ENCODE data around the gene KIRREL3. TPM values are rescaled to one million over a fixed set of nuclear protein-coding genes. Genes with fewer than 3 reads are reported as not detected.

KIRREL3 gene
- total and polyA plus RNA-seq, 2 donors (not counting 3 experiments of a cell fraction or from before 2014, with no cell fraction given), result not detected

DNA sequence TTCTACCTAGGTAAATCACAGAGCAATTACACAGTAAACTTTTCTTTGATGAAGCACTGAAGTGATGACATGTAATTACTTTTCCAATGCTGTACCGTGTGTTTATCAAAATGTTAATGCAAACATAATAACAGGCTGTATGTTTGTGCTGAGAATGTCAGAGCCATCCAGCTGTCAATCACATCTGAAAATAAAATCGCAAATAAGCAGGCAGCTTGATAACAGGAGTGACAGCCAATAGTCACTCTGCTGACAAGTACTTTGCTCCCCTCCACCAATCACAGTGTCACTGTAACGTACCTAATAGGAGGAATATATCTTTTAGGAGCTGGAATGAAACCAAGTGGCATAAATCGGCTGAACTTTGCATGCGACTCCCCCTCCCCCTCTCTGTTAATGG is 119.7 kb downstream of the KIRREL3 start:
- H3K4me3 ChIP-seq (replicated peaks in 1 of 3; ENCODE audit: insufficient read depth in 1 of 3, low read depth in 1 of 3, low read length in 3 of 3), result no peak overlapping the region
- FAIRE-seq (no peak), DNase-seq (ENCODE audit: low read depth, low spot score) (no peak)
- H4K20me1 ChIP-seq (replicated peaks; ENCODE audit: control insufficient read depth, extremely low read depth, insufficient read depth, low read length), result no peaks in the 10 kb centered on the region
- no peaks in the 10 kb centered on the region for H3K9me3 ChIP-seq (replicated peaks; ENCODE audit: control insufficient read depth, insufficient read depth, low read length)
- no peak overlapping the region for H3K4me2 ChIP-seq (ENCODE audit: insufficient read depth, low read length)
- H3K36me3 ChIP-seq (ENCODE audit: control insufficient read depth in 2 of 2, extremely low read depth in 1 of 2, insufficient read depth in 2 of 2, low read length in 2 of 2), result no peaks in the 10 kb centered on the region
- dilution Hi-C loops (cut with MboI; ENCODE audit: extremely low pct_ligation_motif_present, low sequenced_read_pairs), result no loop called here
- H3K9me1 ChIP-seq (replicated peaks; ENCODE audit: control insufficient read depth, extremely low read depth, insufficient read depth, low read length), result no peaks in the 10 kb centered on the region
- no peaks in the 10 kb centered on the region for H3K79me2 ChIP-seq (ENCODE audit: control insufficient read depth, insufficient read depth, low read length)
- no peak overlapping the region for H3K9ac ChIP-seq (replicated peaks; ENCODE audit: extremely low read depth, insufficient read depth, low read length)
- H3K4me1 ChIP-seq (ENCODE audit: control insufficient read depth, extremely low read depth, insufficient read depth, low read length), result no peaks in the 10 kb centered on the region
- H2AFZ ChIP-seq (ENCODE audit: low read depth, low read length), result no peak overlapping the region
- intact Hi-C loops (cut with micrococcal nuclease), result no loop called here
- no TSS peak for BruUV-seq (replicated peaks)
- ChIA-PET POLR2A (no interaction called here), CTCF (no interaction called here)
- no peak for TF ChIP-seq POLR2A (IDR thresholded peaks at IDR 0.05; ENCODE audit: low read depth, low read length)
- no peak for TF ChIP-seq POLR2AphosphoS5 (IDR thresholded peaks at IDR 0.05; ENCODE audit: insufficient read depth, low read depth, low read length)
- no peak for TF ChIP-seq CTCF (IDR thresholded peaks at IDR 0.05; ENCODE audit: extremely low read depth in 1 of 2, insufficient read depth in 1 of 2, low read depth in 1 of 2, low read length in 2 of 2)
- no peak for TF ChIP-seq JUN (IDR thresholded peaks at IDR 0.05; ENCODE audit: borderline replicate concordance, insufficient read depth, insufficient read length, low read depth)
- TF ChIP-seq FOS (IDR thresholded peaks at IDR 0.05; ENCODE audit: borderline replicate concordance, insufficient read depth, low read length), result no peak
- TF ChIP-seq MYC (IDR thresholded peaks at IDR 0.05; ENCODE audit: low read depth, low read length), result no peak
- no peak for TF ChIP-seq GATA2 (IDR thresholded peaks at IDR 0.05; ENCODE audit: insufficient read depth, insufficient read length, low read depth, low read length)
- TF ChIP-seq EZH2 (IDR thresholded peaks at IDR 0.05; ENCODE audit: borderline replicate concordance, low read depth, low read length, severe bottlenecking), result no peak
- TF ChIP-seq, protein P1, sequence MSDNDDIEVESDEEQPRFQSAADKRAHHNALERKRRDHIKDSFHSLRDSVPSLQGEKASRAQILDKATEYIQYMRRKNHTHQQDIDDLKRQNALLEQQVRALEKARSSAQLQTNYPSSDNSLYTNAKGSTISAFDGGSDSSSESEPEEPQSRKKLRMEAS (IDR thresholded peaks at IDR 0.05; ENCODE audit: insufficient read depth, insufficient read length), result no peak
- no peak overlapping the region for H3K27ac ChIP-seq (ENCODE audit: insufficient read depth, low read depth, low read length)
- no peaks in the 10 kb centered on the region for H3K27me3 ChIP-seq (ENCODE audit: control insufficient read depth in 2 of 2, insufficient read depth in 2 of 2, low read length in 2 of 2)

Data from endothelial cell of umbilical vein (primary cell).